ENCODE measurements around the gene CIB4.

The CIB4 gene

GRCh38 chr2:26642429-26642828, 1.3 kb upstream of the CIB4 start:
- TF ChIP-seq GATA1 (IDR thresholded peaks at IDR 0.05; ENCODE audit: low read depth, low read length) (no peak), POLR2A (IDR thresholded peaks at IDR 0.05; ENCODE audit: low read length) (no peak)
- DNase-seq = no peak

DNA sequence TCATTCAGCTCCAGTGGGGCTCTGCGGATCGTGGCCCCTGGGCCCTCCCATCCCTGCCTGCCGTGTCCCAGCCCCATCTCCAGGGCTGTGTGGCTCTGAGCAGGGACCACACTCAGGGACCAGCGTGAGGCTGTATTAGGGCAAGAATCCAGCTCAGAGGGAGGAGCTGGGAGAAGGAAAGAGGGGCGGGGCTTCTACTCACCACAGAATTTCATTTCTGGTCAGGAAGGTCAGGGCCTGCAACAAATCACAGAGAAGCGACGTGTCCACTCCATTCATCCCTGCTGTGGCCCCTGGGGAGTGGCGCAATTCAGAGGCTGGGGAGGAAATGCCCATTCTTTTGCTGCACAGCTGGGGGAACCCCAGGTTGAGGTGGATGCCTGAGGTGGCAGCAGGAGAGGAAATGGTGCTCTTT, 828 bp downstream of the CIB4 start:
- TF ChIP-seq GATA1 (IDR thresholded peaks at IDR 0.05; ENCODE audit: low read depth, low read length) = no peak
- no peak for TF ChIP-seq POLR2A (IDR thresholded peaks at IDR 0.05; ENCODE audit: low read length)
- no peak for DNase-seq

DNA sequence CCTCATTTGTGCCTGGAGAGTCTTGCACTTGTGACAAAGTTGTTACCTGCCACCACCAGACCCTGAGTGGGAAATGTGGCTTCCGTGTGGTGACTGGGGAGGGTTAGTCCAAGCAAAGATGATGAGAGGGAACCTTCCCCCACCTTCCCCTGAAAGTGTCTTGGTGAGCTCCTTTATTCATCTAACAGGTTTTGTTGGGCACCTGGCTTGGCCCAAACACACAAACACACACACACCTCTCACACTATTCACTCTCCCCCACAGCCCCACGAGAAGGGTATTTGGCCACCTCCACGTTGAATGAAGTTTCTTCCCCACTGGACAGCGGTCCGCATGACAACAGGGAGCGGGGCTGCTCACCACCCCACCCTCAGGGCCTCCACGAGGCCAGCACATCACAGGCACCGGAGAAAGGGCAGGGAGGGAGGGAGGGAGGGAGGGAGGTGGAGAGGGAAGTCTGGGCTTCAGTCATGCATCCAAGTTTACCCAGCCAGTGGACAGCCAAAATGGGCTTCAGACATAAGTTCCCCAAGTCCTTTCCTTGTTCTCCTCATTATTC, 1.4 kb downstream of the CIB4 start:
- no peak for DNase-seq
- TF ChIP-seq POLR2A (IDR thresholded peaks at IDR 0.05; ENCODE audit: low read length) (no peak), GATA1 (IDR thresholded peaks at IDR 0.05; ENCODE audit: low read depth, low read length) (no peak)

DNA sequence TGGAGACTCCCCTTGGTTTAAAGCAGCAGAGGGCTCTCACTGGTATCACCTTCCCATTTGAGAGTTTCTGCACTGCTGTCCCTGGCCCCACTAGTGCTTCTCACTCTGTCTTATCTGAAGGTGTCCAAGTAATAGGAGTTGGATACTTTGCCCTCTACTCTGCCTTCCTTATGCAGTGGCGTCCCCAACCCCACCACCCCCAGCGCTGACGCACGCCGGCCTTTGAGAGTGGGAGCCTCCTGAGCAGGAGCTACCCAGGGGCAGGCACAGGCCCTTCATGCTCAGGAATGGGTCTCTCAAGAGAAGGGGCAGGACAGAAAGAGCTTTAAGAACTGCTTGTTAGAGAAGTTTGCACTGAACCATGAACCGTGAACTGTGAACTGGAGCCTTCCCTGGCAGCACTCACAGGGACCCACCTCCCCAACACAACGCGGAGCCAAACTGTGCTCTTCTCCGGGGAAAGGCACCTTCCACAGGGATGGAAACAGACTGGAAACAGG, 3.3 kb downstream of the CIB4 start:
- no peak for TF ChIP-seq POLR2A (IDR thresholded peaks at IDR 0.05; ENCODE audit: low read length)
- no peak for TF ChIP-seq GATA1 (IDR thresholded peaks at IDR 0.05; ENCODE audit: low read depth, low read length)

GRCh38 chr2:26636935-26637334, 4.2 kb downstream of the CIB4 start:
- TF ChIP-seq GATA1 (IDR thresholded peaks at IDR 0.05; ENCODE audit: low read depth, low read length) (no peak), POLR2A (IDR thresholded peaks at IDR 0.05; ENCODE audit: low read length) (no peak)
- no peak for DNase-seq

More for the DNA sequence above, 3.3 kb downstream of the CIB4 start:
- DNase-seq = no peak

DNA sequence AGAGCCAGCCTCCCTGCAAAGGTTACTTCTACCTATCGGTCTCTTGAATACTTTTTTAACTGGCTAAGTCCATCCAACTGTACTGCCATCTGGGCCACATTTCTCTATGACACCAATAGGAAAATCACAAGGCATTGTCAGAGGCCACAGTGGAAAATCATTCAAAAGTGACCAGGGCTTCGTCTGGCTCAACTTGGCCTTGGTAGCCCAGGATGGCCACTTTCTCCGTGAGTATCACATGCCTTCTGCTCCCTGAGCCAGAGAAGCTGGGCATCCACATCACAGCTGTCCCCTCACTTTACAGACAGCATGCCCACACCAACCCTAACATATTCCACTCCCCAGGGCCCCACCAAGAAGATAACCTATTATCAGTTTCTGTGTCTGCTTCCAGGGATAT, 5.8 kb downstream of the CIB4 start:
- TF ChIP-seq POLR2A (IDR thresholded peaks at IDR 0.05; ENCODE audit: low read length) (no peak), GATA1 (IDR thresholded peaks at IDR 0.05; ENCODE audit: low read depth, low read length) (no peak)
- DNase-seq = no peak

DNA sequence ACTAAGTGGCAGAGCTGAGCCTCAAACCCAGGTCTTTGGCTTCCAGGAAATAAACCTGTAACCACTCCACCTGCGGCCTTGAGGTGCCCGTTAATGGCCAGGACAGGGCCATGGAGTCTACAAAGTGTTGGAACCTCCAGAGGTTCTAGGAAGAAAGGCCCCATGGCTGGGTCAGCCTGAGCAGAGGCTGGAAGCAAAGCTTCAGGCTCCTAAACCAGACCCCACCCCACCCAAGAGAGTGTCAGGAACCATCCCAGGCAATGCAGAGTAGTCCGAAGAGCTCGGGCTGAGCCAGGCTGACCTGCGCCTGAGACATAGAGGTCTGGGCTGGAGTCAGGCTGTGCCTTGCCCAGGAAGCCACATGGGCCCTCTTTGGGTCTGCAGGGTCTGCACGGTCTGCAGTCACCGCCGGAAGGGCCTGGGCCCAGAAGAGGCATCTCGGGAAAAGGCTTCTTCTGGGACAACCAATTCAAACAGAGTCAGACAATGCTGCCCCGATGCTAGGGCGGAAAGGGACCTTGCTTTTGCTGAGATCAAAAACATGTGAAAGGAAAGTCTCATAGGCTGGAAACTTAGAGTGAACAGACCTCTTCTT, 6.4 kb downstream of the CIB4 start:
- DNase-seq = no peak
- TF ChIP-seq GATA1 (IDR thresholded peaks at IDR 0.05; ENCODE audit: low read depth, low read length) = no peak
- TF ChIP-seq POLR2A (IDR thresholded peaks at IDR 0.05; ENCODE audit: low read length) = no peak

- DNase-seq = no peak
- TF ChIP-seq POLR2A (IDR thresholded peaks at IDR 0.05; ENCODE audit: low read length) (no peak), GATA1 (IDR thresholded peaks at IDR 0.05; ENCODE audit: low read depth, low read length) (no peak)
Observed at GRCh38 chr2:26633993-26634595, 7.1 kb downstream of the CIB4 start.

- no peak for TF ChIP-seq GATA1 (IDR thresholded peaks at IDR 0.05; ENCODE audit: low read depth, low read length)
- no peak for TF ChIP-seq POLR2A (IDR thresholded peaks at IDR 0.05; ENCODE audit: low read length)
- no peak for DNase-seq
Observed at GRCh38 chr2:26633351-26633945, 7.7 kb downstream of the CIB4 start.

GRCh38 chr2:26632624-26633185, 8.5 kb downstream of the CIB4 start:
- TF ChIP-seq GATA1 (IDR thresholded peaks at IDR 0.05; ENCODE audit: low read depth, low read length) (no peak), POLR2A (IDR thresholded peaks at IDR 0.05; ENCODE audit: low read length) (no peak)
- no peak for DNase-seq

DNA sequence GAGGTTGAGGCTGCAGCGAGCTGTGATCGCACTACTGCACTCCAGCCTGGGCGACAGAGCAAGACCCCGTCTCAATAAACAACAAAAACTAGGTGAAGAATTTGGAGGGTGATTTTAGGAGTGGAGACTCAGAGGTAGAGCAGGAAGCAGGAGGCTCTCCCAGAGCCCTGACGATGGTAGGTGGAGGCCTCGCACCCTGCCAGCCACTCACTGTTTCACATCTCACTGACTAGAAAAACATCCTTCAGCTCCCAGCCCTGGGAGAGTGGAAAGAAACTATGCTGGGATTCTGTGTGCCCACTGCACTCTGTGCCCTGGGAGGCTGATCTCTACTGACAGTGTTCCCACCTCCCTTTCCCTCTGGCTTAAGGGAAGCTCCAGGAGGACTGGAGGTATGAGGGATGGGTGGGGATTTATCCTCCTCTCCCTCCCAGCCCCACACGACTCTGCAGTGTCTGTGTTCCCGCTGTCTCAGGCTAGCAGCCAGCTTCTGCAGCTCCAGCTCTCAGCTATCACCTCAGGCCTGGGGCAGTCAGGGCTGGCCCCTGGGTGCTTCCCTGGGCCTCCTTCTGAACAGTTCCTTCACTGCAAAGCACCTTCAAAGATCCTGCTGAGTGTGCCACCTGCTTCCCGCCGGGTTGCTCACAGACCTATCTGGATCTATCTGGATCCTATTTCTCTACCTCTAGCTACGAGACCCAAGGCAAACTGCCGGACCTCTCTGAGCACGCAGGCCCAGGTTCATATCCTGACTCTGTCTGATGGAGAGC, 9.6 kb downstream of the CIB4 start:
- DNase-seq = no peak
- no peak for TF ChIP-seq GATA1 (IDR thresholded peaks at IDR 0.05; ENCODE audit: low read depth, low read length)
- no peak for TF ChIP-seq POLR2A (IDR thresholded peaks at IDR 0.05; ENCODE audit: low read length)

DNA sequence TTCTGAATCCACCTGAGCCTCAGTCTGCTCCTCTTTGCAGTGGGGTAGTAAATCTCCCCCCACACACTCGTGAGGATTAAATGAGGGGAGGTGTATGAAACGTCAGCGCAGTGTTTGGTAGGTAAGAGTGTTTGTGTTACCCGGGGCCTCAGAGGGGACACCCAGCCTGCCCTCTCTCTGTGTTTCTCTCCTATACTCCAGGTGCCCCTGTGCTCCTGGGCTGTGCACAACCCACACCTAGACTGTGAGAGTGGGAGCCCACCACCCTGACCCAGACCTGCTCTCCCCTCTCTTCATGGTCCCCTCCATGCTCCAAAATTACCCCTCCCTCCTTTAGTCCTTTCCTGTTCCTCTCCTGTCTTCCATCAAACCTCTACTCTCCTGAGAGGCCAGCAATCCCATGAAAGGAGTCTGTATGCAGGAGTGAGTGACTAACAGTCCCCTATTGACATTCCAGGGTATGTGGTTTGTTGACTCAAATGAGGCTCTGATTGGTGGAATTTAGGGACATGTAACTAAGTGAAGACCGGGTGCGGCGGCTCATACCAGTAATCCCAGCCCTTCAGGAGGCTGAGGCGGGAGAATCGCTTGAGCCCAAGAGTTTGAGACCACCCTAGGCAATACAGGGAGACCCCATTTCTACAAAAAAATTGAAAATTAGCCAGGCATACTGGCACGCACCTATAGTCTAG, 10.4 kb downstream of the CIB4 start:
- TF ChIP-seq GATA1 (IDR thresholded peaks at IDR 0.05; ENCODE audit: low read depth, low read length) = no peak
- no peak for TF ChIP-seq POLR2A (IDR thresholded peaks at IDR 0.05; ENCODE audit: low read length)
- DNase-seq = no peak

DNA sequence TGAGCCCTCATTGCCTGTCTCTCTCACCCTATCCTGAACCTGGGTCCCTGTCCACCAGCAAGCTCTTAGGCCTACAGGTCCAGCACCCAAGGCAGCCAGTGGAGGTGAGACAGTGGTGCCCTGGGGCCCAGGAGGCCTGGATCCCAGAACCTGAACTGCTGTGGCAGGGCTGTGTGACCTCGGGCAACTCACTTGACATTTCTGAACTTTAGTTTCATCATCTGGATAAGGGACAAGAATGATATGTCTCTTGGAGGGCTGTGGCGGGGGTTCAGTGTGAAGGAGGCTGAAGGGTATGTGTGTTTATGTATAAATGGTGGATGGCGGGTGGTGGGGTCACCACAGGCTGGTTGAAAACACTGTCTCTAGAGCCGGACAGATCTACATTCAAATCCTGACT, 10.9 kb downstream of the CIB4 start:
- TF ChIP-seq POLR2A (IDR thresholded peaks at IDR 0.05; ENCODE audit: low read length) = no peak
- TF ChIP-seq GATA1 (IDR thresholded peaks at IDR 0.05; ENCODE audit: low read depth, low read length) = no peak
- no peak for DNase-seq
